ENCODE data around the gene STAM2.

- TF ChIP-seq CTCF (IDR thresholded peaks at IDR 0.05; ENCODE audit: extremely low read depth in 1 of 2, insufficient read depth in 1 of 2, low read depth in 1 of 2, low read length in 2 of 2) (no peak), POLR2AphosphoS5 (IDR thresholded peaks at IDR 0.05; ENCODE audit: insufficient read depth, low read depth, low read length) (no peak), POLR2A (IDR thresholded peaks at IDR 0.05; ENCODE audit: low read depth, low read length) (no peak), MAX (IDR thresholded peaks at IDR 0.05; ENCODE audit: insufficient read depth, insufficient read length) (no peak), JUN (IDR thresholded peaks at IDR 0.05; ENCODE audit: borderline replicate concordance, insufficient read depth, insufficient read length, low read depth) (no peak), EZH2 (IDR thresholded peaks at IDR 0.05; ENCODE audit: borderline replicate concordance, low read depth, low read length, severe bottlenecking) (no peak)
Measured at GRCh38 chr2:152075461-152076050, 100.0 kb downstream of the STAM2 start.

Data from endothelial cell of umbilical vein (primary cell).